Fibroblast of the aortic adventitia (primary cell): ENCODE results near the gene ATG16L1. TPM values are rescaled to one million over a fixed set of nuclear protein-coding genes. Genes with fewer than 3 reads are reported as not detected.

ENCODE experiments used
- DNase-seq: peaks from one replicate; pipeline ENCODE4 v3.0.0-alpha.2; 2010; ENCODE audit warnings: low read depth
- H3K4me3 ChIP-seq: 2 replicates; pipeline ENCODE4 v1.5.1; 2011; ENCODE audit warnings: low read depth, mild to moderate bottlenecking, control low read depth, low read length, moderate library complexity
- CTCF ChIP-seq: IDR thresholded peaks from 2 replicates; pipeline ENCODE4 v1.5.1; 2011; ENCODE audit warnings: mild to moderate bottlenecking, low read length, control low read depth, inconsistent platforms; ENCODE audit not compliant: insufficient read depth
- total RNA-seq: library from RNA; depleted of rRNA; stranded (reverse); fragments of >200 nt; gene quantifications from 2 replicates; pipeline ENCODE4 v1.2.3, GENCODE V29; 2012; ENCODE audit warnings: low replicate concordance

The ATG16L1 gene
- total RNA-seq, 1 donor: 28.6 TPM

GRCh38 chr2:233262562-233262961 is 11.1 kb downstream of the ATG16L1 start:
- H3K4me3 ChIP-seq: no peak overlapping the region
- DNase-seq: no peak
- no peak for TF ChIP-seq CTCF

GRCh38 chr2:233263045-233263570 is 11.6 kb downstream of the ATG16L1 start:
- H3K4me3 ChIP-seq: no peak overlapping the region
- no peak for DNase-seq
- TF ChIP-seq CTCF: no peak

DNA sequence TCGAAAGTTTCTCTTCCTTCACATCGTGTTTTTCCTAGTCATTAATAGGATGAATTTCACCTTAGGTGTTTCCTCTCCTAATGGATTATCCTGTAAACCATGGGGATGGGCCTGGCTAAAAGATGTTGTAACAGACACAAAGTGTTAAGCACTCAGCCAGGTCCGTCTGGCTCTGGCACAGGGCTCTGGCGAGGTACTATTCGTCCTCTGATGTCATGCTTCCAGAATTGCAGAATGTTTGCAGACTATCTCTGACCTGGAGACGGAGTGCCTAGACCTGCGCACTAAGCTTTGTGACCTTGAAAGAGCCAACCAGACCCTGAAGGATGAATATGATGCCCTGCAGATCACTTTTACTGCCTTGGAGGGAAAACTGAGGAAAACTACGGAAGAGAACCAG is 13.2 kb downstream of the ATG16L1 start:
- no peak for DNase-seq
- no peak for TF ChIP-seq CTCF
- no peak overlapping the region for H3K4me3 ChIP-seq

DNA sequence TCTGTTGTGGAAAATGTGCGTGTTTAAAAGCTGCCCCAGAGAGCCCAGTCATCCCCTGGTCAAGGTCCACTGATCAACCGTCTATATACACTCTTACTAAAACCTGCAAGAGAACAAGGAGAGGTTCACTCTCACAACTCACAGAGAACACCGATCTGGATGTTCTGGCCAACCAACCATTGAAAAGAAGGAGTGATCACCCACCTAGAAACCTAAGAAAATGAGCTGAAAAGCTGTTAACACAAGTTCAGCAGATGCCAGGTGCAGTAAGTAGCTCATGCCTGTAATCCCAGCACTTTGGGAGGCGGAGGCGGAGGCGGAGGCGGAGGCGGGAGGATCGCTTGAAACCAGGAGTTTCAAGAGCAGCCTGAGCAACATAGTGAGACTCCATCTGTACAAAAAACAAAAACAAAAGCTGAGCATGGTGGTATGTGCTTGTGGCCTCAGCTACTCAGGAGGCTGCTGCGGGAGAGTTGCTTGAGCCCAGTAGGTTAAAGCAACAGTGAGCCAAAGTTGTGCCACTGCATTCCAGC is 14.5 kb downstream of the ATG16L1 start:
- DNase-seq: no peak
- H3K4me3 ChIP-seq: no peak overlapping the region
- TF ChIP-seq CTCF: no peak

GRCh38 chr2:233266481-233266880 is 15.0 kb downstream of the ATG16L1 start:
- H3K4me3 ChIP-seq: no peak overlapping the region
- TF ChIP-seq CTCF: no peak

GRCh38 chr2:233267516-233268245 is 16.2 kb downstream of the ATG16L1 start:
- no peak for DNase-seq
- TF ChIP-seq CTCF: no peak
- no peak overlapping the region for H3K4me3 ChIP-seq

More at GRCh38 chr2:233266481-233266880, 15.0 kb downstream of the ATG16L1 start:
- no peak for DNase-seq
